Neural progenitor cell (in vitro differentiated cells): Measurements from ENCODE around the gene PAPPA2. TPM values are rescaled to one million over a fixed set of nuclear protein-coding genes. Genes with fewer than 3 reads are reported as not detected.

Experiments used
- DNase-seq: peaks from one replicate; pipeline ENCODE4 v3.0.0-alpha.2; 2016; ENCODE audit warnings: low spot score
- H2AFZ ChIP-seq: fragments of 200-600 bp; sonication (generic); replicated peaks from 2 replicates; pipeline ENCODE4 v1.6.1; 2016; ENCODE audit warnings: antibody characterized with exemption
- H3F3A ChIP-seq: fragments of 200-600 bp; sonication (generic); 2 replicates; pipeline ENCODE4 v1.6.1; 2016; ENCODE audit warnings: antibody characterized with exemption, low read depth
- H3K27ac ChIP-seq: fragments of 200-600 bp; sonication (generic); 2 replicates; pipeline ENCODE4 v1.5.1; 2016; ENCODE audit warnings: mild to moderate bottlenecking
- H3K27me3 ChIP-seq: fragments of 200-600 bp; sonication (generic); 2 replicates; pipeline ENCODE4 v1.6.1; 2016; ENCODE audit warnings: mild to moderate bottlenecking, moderate library complexity
- H3K36me3 ChIP-seq: fragments of 200-600 bp; sonication (generic); 2 replicates; pipeline ENCODE4 v1.5.1; 2016
- H3K4me1 ChIP-seq: fragments of 200-600 bp; sonication (generic); 2 replicates; pipeline ENCODE4 v1.6.1; 2016; ENCODE audit warnings: mixed run types
- H3K4me2 ChIP-seq: fragments of 200-600 bp; sonication (generic); 2 replicates; pipeline ENCODE4 v1.6.1; 2016
- H3K4me3 ChIP-seq: fragments of 200-600 bp; sonication (generic); 2 replicates; pipeline ENCODE4 v1.5.1; 2016
- H3K79me2 ChIP-seq: fragments of 200-600 bp; sonication (generic); 2 replicates; pipeline ENCODE4 v1.6.1; 2016; ENCODE audit warnings: low read depth
- H3K9ac ChIP-seq: fragments of 200-600 bp; sonication (generic); 2 replicates; pipeline ENCODE4 v1.6.1; 2016
- H3K9me3 ChIP-seq: fragments of 200-600 bp; sonication (generic); 2 replicates; pipeline ENCODE4 v1.5.1; 2016; ENCODE audit warnings: low read depth
- H4K20me1 ChIP-seq: fragments of 200-600 bp; sonication (generic); 2 replicates; pipeline ENCODE4 v1.6.1; 2016; ENCODE audit warnings: low read depth
- H3K27ac Mint-ChIP-seq: 3 replicates; pipeline ENCODE4 v1.8.0; 2021; ENCODE audit warnings: mixed read lengths
- H3K27me3 Mint-ChIP-seq: 2 replicates; pipeline ENCODE4 v1.8.0; 2022; ENCODE audit warnings: low read depth, mild to moderate bottlenecking, inconsistent platforms, moderate library complexity, mixed read lengths; ENCODE audit not compliant: insufficient read depth
- H3K36me3 Mint-ChIP-seq: 3 replicates; pipeline ENCODE4 v1.8.0; 2021; ENCODE audit warnings: mixed read lengths
- H3K4me1 Mint-ChIP-seq: 3 replicates; pipeline ENCODE4 v1.8.0; 2021; ENCODE audit warnings: mixed read lengths
- H3K4me3 Mint-ChIP-seq: 3 replicates; pipeline ENCODE4 v1.8.0; 2021; ENCODE audit warnings: mild to moderate bottlenecking, moderate library complexity, mixed read lengths
- H3K9me3 Mint-ChIP-seq: 3 replicates; pipeline ENCODE4 v1.8.0; 2020; ENCODE audit warnings: mixed read lengths
- CTCF ChIP-seq: fragments of 200-600 bp; sonication (generic); IDR thresholded peaks from 2 replicates; pipeline ENCODE4 v1.5.1; 2017; ENCODE audit warnings: antibody characterized with exemption, mild to moderate bottlenecking
- EZH2 ChIP-seq: fragments of 200-600 bp; sonication (generic); IDR thresholded peaks from 2 replicates; pipeline ENCODE4 v1.6.1; 2017; ENCODE audit warnings: antibody characterized with exemption, mild to moderate bottlenecking, moderate library complexity
- EZH2phosphoT487 ChIP-seq: fragments of 200-600 bp; sonication (generic); IDR thresholded peaks from 2 replicates; pipeline ENCODE4 v1.6.1; 2017; ENCODE audit warnings: antibody characterized with exemption
- total RNA-seq: library from RNA; depleted of rRNA; stranded (reverse); fragments of >200 nt; gene quantifications from 2 replicates; pipeline ENCODE4 v1.2.3, GENCODE V29; 2015; ENCODE audit warnings: low replicate concordance

PAPPA2 gene
- total RNA-seq, 1 donor from 2014 or later: 0.17 TPM

GRCh38 chr1:176517484-176517883, 54.5 kb downstream of the PAPPA2 start:
- DNase-seq: no peak
- H3K9ac ChIP-seq: no peak overlapping the region
- H3K9me3 Mint-ChIP-seq: no peaks in the 10 kb centered on the region
- no peaks in the 10 kb centered on the region for H3K4me1 ChIP-seq
- no peaks in the 10 kb centered on the region for H3K79me2 ChIP-seq
- H3K27ac ChIP-seq: no peak overlapping the region
- H3K4me3 ChIP-seq: no peak overlapping the region
- no peak overlapping the region for H2AFZ ChIP-seq
- no peak overlapping the region for H3K4me2 ChIP-seq
- H3K4me1 Mint-ChIP-seq: no peaks in the 10 kb centered on the region
- no peaks in the 10 kb centered on the region for H3K9me3 ChIP-seq
- no peak overlapping the region for H3K27ac Mint-ChIP-seq
- H3K36me3 Mint-ChIP-seq: no peaks in the 10 kb centered on the region
- no peaks in the 10 kb centered on the region for H3K27me3 ChIP-seq
- H3F3A ChIP-seq: no peaks in the 10 kb centered on the region
- TF ChIP-seq CTCF (no peak), EZH2phosphoT487 (no peak), EZH2 (no peak)
- no peaks in the 10 kb centered on the region for H3K36me3 ChIP-seq
- H3K4me3 Mint-ChIP-seq: no peak overlapping the region
- H4K20me1 ChIP-seq: no peaks in the 10 kb centered on the region
- peaks cover 2% of the 10 kb centered on the region for H3K27me3 Mint-ChIP-seq

GRCh38 chr1:176521211-176521610, 58.2 kb downstream of the PAPPA2 start:
- no peaks in the 10 kb centered on the region for H3K9me3 ChIP-seq
- TF ChIP-seq EZH2 (no peak), EZH2phosphoT487 (no peak), CTCF (no peak)
- H2AFZ ChIP-seq: no peak overlapping the region
- Mint-ChIP-seq H3K27me3 (peaks cover 3% of the 10 kb centered on the region), H3K4me1 (no peaks in the 10 kb centered on the region), H3K4me3 (no peak overlapping the region), H3K36me3 (no peaks in the 10 kb centered on the region), H3K27ac (no peak overlapping the region), H3K9me3 (no peaks in the 10 kb centered on the region)
- H3K4me3 ChIP-seq: no peak overlapping the region
- no peaks in the 10 kb centered on the region for H3K79me2 ChIP-seq
- H3K36me3 ChIP-seq: no peaks in the 10 kb centered on the region
- H3K4me2 ChIP-seq: no peak overlapping the region
- H3K4me1 ChIP-seq: no peaks in the 10 kb centered on the region
- H3K9ac ChIP-seq: no peak overlapping the region
- H3K27ac ChIP-seq: no peak overlapping the region
- no peaks in the 10 kb centered on the region for H3F3A ChIP-seq
- no peak for DNase-seq
- H4K20me1 ChIP-seq: no peaks in the 10 kb centered on the region
- no peaks in the 10 kb centered on the region for H3K27me3 ChIP-seq

- H3K4me1 Mint-ChIP-seq: no peaks in the 10 kb centered on the region
- Histone ChIP-seq H3K9me3 (no peaks in the 10 kb centered on the region), H2AFZ (no peak overlapping the region), H3K9ac (no peak overlapping the region), H3K4me2 (no peak overlapping the region), H3K79me2 (no peaks in the 10 kb centered on the region), H3K4me1 (no peaks in the 10 kb centered on the region), H3F3A (no peaks in the 10 kb centered on the region), H4K20me1 (no peaks in the 10 kb centered on the region), H3K27me3 (no peaks in the 10 kb centered on the region), H3K4me3 (no peak overlapping the region), H3K27ac (no peak overlapping the region), H3K36me3 (no peaks in the 10 kb centered on the region)
- H3K9me3 Mint-ChIP-seq: no peaks in the 10 kb centered on the region
- no peak overlapping the region for H3K4me3 Mint-ChIP-seq
- TF ChIP-seq CTCF: no peak
- DNase-seq: no peak
- H3K27ac Mint-ChIP-seq: no peak overlapping the region
- peaks cover 3% of the 10 kb centered on the region for H3K27me3 Mint-ChIP-seq
- no peaks in the 10 kb centered on the region for H3K36me3 Mint-ChIP-seq
These were observed 59.4 kb downstream of the PAPPA2 start for GRCh38 chr1:176522310-176522845.
